HEK293 (cell line): Measurements from ENCODE around the gene C1QL2.

ENCODE experiments used
- CTCF ChIA-PET: fragments of 350-600 bp; formaldehyde crosslinking; extraction: SDS; loops from one replicate; lab custom pipeline; 2021; ENCODE audit warnings: antibody characterized with exemption; lab: Yijun Ruan, JAX
- POLR2A ChIA-PET: fragments of 300-600 bp; formaldehyde crosslinking; extraction: SDS; loops from one replicate; lab custom pipeline; 2020; ENCODE audit warnings: antibody characterized with exemption, inconsistent platforms; lab: Yijun Ruan, JAX
- H3K27ac ChIP-seq: fragments of 200-500 bp; sonication (Bioruptor generic); 2 replicates; pipeline ENCODE4 v1.5.1; 2014; ENCODE audit warnings: low read depth, low read length, control low read depth, inconsistent platforms; ENCODE audit errors: extremely low read depth
- H3K36me3 ChIP-seq, 2 experiments: fragments of 200-500 bp in 1 of 2; sonication (Bioruptor generic) in 1 of 2; 1 replicate in 1 of 2; 2 replicates in 1 of 2; pipeline ENCODE4 v1.5.1; 2014 to 2017; ENCODE audit warnings: inconsistent platforms in 2 of 2, low read length in 2 of 2; ENCODE audit not compliant: control insufficient read depth in 2 of 2, insufficient read depth in 1 of 2
- H3K4me1 ChIP-seq: fragments of 200-500 bp; sonication (Bioruptor generic); 2 replicates; pipeline ENCODE4 v1.5.1; 2014; ENCODE audit warnings: mild to moderate bottlenecking, low read length, inconsistent platforms; ENCODE audit not compliant: control insufficient read depth, insufficient read depth
- H3K4me3 ChIP-seq: 2 replicates; pipeline ENCODE4 v1.5.1; 2011; ENCODE audit warnings: low read depth, mild to moderate bottlenecking, control low read depth, low read length, moderate library complexity
- H3K9me3 ChIP-seq: fragments of 200-500 bp; sonication (Bioruptor generic); 2 replicates; pipeline ENCODE4 v1.5.1; 2014; ENCODE audit warnings: low read depth, low read length, inconsistent platforms; ENCODE audit not compliant: control insufficient read depth, insufficient read depth
- HOXC10 ChIP-seq: sonication (generic); formaldehyde crosslinking; IDR thresholded peaks from 2 replicates; pipeline ENCODE4 v1.8.1; 2023; ENCODE audit warnings: mild to moderate bottlenecking, missing genetic modification reagents
- SP3 ChIP-seq: fragments of 450-650 bp; formaldehyde crosslinking; IDR thresholded peaks from 2 replicates; pipeline ENCODE4 v1.5.1; 2016; ENCODE audit warnings: missing biosample characterization, missing genetic modification characterization
- YY1 ChIP-seq: fragments of 450-650 bp; formaldehyde crosslinking; IDR thresholded peaks from 2 replicates; pipeline ENCODE4 v1.5.1; 2018; ENCODE audit warnings: missing biosample characterization, missing genetic modification characterization
- ZBTB20 ChIP-seq: fragments of 450-650 bp; formaldehyde crosslinking; IDR thresholded peaks from 2 replicates; pipeline ENCODE4 v1.5.1; 2016; ENCODE audit warnings: missing biosample characterization, missing genetic modification characterization
- ZNF155 ChIP-seq: fragments of 450-650 bp; formaldehyde crosslinking; IDR thresholded peaks from 2 replicates; pipeline ENCODE4 v1.5.1; 2016; ENCODE audit warnings: missing biosample characterization, missing genetic modification characterization
- ZNF214 ChIP-seq: fragments of 450-650 bp; formaldehyde crosslinking; IDR thresholded peaks from 2 replicates; pipeline ENCODE4 v1.5.1; 2017; ENCODE audit warnings: missing biosample characterization, mild to moderate bottlenecking, missing genetic modification characterization, borderline replicate concordance
- ZNF555 ChIP-seq: fragments of 450-650 bp; formaldehyde crosslinking; conservative IDR thresholded peaks from 2 replicates; pipeline ENCODE4 v1.5.1; 2017; ENCODE audit warnings: missing biosample characterization, mild to moderate bottlenecking, missing genetic modification characterization, inconsistent platforms
- ZNF629 ChIP-seq: fragments of 450-650 bp; formaldehyde crosslinking; IDR thresholded peaks from 2 replicates; pipeline ENCODE4 v1.5.1; 2017; ENCODE audit warnings: missing biosample characterization, missing genetic modification characterization
- ZNF658 ChIP-seq: fragments of 450-650 bp; formaldehyde crosslinking; IDR thresholded peaks from 2 replicates; pipeline ENCODE4; 2016; ENCODE audit warnings: missing biosample characterization, missing genetic modification characterization
- ZSCAN16 ChIP-seq: fragments of 450-650 bp; formaldehyde crosslinking; IDR thresholded peaks from 2 replicates; pipeline ENCODE4 v1.5.1; 2016; ENCODE audit warnings: missing biosample characterization, missing genetic modification characterization
- TF ChIP-seq, protein P1 (sequence below): fragments of 450-650 bp; formaldehyde crosslinking; IDR thresholded peaks from 2 replicates; pipeline ENCODE4 v1.5.1; 2016; ENCODE audit warnings: missing biosample characterization, missing genetic modification characterization, low read depth
- TF ChIP-seq, protein P2 (sequence below): fragments of 450-650 bp; formaldehyde crosslinking; IDR thresholded peaks from 2 replicates; pipeline ENCODE4 v1.5.1; 2016; ENCODE audit warnings: missing biosample characterization, missing genetic modification characterization, borderline replicate concordance
- TF ChIP-seq, protein P3 (sequence below): fragments of 450-650 bp; formaldehyde crosslinking; IDR thresholded peaks from 2 replicates; pipeline ENCODE4 v1.5.1; 2016; ENCODE audit warnings: missing biosample characterization, missing genetic modification characterization
- TF ChIP-seq, protein P4 (sequence below): fragments of 450-650 bp; IDR thresholded peaks from 2 replicates; pipeline ENCODE4 v1.5.1; 2018; ENCODE audit warnings: missing biosample characterization, missing genetic modification characterization
- TF ChIP-seq, protein P5 (sequence below): fragments of 450-650 bp; formaldehyde crosslinking; IDR thresholded peaks from 2 replicates; pipeline ENCODE4 v1.5.1; 2017; ENCODE audit warnings: missing biosample characterization, missing genetic modification characterization
- TF ChIP-seq, protein P6 (sequence below): fragments of 450-650 bp; formaldehyde crosslinking; IDR thresholded peaks from 2 replicates; pipeline ENCODE4 v1.5.1; 2016; ENCODE audit warnings: missing biosample characterization, missing genetic modification characterization, borderline replicate concordance

C1QL2 gene

DNA sequence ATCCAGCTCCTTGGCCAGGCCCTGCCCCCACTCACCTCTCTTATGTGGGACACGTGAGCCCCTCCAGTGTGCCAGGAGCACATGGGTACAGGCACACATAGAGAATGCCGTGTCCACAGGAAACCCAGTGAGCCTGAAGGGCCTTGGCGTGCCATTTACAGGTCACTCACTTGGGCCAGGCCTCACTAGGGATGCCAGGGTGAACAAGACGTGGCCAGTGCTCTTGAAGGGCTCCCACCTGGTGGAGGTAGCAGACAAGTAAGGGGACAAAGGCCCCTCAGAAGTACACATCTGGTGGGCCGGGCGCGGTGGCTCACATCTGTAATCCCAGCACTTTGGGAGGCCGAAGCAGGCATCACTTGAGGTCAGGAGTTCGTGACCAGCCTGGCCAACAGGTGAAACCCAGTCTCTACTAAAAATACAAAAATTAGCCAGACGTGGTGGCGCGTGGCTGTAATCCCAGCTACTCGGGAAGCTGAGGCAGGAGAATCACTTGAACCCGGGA, 15.1 kb upstream of the C1QL2 start (continued):
- TF ChIP-seq, protein P1, sequence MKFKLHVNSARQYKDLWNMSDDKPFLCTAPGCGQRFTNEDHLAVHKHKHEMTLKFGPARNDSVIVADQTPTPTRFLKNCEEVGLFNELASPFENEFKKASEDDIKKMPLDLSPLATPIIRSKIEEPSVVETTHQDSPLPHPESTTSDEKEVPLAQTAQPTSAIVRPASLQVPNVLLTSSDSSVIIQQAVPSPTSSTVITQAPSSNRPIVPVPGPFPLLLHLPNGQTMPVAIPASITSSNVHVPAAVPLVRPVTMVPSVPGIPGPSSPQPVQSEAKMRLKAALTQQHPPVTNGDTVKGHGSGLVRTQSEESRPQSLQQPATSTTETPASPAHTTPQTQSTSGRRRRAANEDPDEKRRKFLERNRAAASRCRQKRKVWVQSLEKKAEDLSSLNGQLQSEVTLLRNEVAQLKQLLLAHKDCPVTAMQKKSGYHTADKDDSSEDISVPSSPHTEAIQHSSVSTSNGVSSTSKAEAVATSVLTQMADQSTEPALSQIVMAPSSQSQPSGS (tag by site-specific recombination): no peak
- no peak for TF ChIP-seq ZNF214 (tag by site-specific recombination)
- no peak for TF ChIP-seq ZNF629

DNA sequence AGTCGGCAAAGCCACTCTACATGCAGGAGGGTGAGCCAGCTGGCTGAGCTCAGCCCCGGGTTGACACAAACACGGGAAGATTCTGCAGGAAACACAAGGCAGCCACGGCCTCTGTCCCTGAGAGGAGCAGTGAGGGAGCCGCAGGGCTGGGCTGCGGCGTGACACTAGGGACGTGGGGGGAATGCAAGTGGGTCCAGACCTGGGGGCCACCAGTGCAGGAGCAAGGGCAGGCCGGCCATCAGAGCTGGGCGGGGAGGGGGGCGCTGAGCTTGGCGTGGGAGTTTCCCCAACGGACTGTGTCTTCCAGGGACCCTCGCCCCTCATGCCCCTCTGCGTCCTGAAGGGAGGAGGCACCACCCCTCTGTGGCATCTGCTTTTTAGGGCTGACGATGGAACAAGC, 12.0 kb upstream of the C1QL2 start:
- Histone ChIP-seq H3K27ac (no peak overlapping the region), H3K4me1 (no peaks in the 10 kb centered on the region), H3K36me3 (no peaks in the 10 kb centered on the region), H3K4me3 (no peak overlapping the region), H3K9me3 (no peaks in the 10 kb centered on the region)
- ChIA-PET POLR2A (no interaction called here), CTCF (no interaction called here)
- TF ChIP-seq, protein P2, sequence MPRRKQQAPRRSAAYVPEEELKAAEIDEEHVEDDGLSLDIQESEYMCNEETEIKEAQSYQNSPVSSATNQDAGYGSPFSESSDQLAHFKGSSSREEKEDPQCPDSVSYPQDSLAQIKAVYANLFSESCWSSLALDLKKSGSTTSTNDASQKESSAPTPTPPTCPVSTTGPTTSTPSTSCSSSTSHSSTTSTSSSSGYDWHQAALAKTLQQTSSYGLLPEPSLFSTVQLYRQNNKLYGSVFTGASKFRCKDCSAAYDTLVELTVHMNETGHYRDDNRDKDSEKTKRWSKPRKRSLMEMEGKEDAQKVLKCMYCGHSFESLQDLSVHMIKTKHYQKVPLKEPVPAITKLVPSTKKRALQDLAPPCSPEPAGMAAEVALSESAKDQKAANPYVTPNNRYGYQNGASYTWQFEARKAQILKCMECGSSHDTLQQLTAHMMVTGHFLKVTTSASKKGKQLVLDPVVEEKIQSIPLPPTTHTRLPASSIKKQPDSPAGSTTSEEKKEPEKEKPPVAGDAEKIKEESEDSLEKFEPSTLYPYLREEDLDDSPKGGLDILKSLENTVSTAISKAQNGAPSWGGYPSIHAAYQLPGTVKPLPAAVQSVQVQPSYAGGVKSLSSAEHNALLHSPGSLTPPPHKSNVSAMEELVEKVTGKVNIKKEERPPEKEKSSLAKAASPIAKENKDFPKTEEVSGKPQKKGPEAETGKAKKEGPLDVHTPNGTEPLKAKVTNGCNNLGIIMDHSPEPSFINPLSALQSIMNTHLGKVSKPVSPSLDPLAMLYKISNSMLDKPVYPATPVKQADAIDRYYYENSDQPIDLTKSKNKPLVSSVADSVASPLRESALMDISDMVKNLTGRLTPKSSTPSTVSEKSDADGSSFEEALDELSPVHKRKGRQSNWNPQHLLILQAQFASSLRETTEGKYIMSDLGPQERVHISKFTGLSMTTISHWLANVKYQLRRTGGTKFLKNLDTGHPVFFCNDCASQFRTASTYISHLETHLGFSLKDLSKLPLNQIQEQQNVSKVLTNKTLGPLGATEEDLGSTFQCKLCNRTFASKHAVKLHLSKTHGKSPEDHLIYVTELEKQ (tag by site-specific recombination): no peak
- TF ChIP-seq, protein P3, sequence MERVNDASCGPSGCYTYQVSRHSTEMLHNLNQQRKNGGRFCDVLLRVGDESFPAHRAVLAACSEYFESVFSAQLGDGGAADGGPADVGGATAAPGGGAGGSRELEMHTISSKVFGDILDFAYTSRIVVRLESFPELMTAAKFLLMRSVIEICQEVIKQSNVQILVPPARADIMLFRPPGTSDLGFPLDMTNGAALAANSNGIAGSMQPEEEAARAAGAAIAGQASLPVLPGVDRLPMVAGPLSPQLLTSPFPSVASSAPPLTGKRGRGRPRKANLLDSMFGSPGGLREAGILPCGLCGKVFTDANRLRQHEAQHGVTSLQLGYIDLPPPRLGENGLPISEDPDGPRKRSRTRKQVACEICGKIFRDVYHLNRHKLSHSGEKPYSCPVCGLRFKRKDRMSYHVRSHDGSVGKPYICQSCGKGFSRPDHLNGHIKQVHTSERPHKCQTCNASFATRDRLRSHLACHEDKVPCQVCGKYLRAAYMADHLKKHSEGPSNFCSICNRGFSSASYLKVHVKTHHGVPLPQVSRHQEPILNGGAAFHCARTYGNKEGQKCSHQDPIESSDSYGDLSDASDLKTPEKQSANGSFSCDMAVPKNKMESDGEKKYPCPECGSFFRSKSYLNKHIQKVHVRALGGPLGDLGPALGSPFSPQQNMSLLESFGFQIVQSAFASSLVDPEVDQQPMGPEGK: no peak
- TF ChIP-seq ZNF214 (tag by site-specific recombination) (no peak), ZSCAN16 (tag by site-specific recombination) (no peak), ZNF658 (tag by site-specific recombination) (no peak), HOXC10 (CRISPR knock-in tag) (no peak), YY1 (tag by site-specific recombination) (no peak), ZBTB20 (no peak), ZNF155 (no peak), SP3 (no peak), ZNF555 (tag by site-specific recombination) (no peak)
- TF ChIP-seq, protein P4, sequence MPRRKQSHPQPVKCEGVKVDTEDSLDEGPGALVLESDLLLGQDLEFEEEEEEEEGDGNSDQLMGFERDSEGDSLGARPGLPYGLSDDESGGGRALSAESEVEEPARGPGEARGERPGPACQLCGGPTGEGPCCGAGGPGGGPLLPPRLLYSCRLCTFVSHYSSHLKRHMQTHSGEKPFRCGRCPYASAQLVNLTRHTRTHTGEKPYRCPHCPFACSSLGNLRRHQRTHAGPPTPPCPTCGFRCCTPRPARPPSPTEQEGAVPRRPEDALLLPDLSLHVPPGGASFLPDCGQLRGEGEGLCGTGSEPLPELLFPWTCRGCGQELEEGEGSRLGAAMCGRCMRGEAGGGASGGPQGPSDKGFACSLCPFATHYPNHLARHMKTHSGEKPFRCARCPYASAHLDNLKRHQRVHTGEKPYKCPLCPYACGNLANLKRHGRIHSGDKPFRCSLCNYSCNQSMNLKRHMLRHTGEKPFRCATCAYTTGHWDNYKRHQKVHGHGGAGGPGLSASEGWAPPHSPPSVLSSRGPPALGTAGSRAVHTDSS (tag by site-specific recombination): no peak
- TF ChIP-seq, protein P5, sequence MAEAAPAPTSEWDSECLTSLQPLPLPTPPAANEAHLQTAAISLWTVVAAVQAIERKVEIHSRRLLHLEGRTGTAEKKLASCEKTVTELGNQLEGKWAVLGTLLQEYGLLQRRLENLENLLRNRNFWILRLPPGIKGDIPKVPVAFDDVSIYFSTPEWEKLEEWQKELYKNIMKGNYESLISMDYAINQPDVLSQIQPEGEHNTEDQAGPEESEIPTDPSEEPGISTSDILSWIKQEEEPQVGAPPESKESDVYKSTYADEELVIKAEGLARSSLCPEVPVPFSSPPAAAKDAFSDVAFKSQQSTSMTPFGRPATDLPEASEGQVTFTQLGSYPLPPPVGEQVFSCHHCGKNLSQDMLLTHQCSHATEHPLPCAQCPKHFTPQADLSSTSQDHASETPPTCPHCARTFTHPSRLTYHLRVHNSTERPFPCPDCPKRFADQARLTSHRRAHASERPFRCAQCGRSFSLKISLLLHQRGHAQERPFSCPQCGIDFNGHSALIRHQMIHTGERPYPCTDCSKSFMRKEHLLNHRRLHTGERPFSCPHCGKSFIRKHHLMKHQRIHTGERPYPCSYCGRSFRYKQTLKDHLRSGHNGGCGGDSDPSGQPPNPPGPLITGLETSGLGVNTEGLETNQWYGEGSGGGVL (tag by site-specific recombination): no peak
- TF ChIP-seq, protein P6, sequence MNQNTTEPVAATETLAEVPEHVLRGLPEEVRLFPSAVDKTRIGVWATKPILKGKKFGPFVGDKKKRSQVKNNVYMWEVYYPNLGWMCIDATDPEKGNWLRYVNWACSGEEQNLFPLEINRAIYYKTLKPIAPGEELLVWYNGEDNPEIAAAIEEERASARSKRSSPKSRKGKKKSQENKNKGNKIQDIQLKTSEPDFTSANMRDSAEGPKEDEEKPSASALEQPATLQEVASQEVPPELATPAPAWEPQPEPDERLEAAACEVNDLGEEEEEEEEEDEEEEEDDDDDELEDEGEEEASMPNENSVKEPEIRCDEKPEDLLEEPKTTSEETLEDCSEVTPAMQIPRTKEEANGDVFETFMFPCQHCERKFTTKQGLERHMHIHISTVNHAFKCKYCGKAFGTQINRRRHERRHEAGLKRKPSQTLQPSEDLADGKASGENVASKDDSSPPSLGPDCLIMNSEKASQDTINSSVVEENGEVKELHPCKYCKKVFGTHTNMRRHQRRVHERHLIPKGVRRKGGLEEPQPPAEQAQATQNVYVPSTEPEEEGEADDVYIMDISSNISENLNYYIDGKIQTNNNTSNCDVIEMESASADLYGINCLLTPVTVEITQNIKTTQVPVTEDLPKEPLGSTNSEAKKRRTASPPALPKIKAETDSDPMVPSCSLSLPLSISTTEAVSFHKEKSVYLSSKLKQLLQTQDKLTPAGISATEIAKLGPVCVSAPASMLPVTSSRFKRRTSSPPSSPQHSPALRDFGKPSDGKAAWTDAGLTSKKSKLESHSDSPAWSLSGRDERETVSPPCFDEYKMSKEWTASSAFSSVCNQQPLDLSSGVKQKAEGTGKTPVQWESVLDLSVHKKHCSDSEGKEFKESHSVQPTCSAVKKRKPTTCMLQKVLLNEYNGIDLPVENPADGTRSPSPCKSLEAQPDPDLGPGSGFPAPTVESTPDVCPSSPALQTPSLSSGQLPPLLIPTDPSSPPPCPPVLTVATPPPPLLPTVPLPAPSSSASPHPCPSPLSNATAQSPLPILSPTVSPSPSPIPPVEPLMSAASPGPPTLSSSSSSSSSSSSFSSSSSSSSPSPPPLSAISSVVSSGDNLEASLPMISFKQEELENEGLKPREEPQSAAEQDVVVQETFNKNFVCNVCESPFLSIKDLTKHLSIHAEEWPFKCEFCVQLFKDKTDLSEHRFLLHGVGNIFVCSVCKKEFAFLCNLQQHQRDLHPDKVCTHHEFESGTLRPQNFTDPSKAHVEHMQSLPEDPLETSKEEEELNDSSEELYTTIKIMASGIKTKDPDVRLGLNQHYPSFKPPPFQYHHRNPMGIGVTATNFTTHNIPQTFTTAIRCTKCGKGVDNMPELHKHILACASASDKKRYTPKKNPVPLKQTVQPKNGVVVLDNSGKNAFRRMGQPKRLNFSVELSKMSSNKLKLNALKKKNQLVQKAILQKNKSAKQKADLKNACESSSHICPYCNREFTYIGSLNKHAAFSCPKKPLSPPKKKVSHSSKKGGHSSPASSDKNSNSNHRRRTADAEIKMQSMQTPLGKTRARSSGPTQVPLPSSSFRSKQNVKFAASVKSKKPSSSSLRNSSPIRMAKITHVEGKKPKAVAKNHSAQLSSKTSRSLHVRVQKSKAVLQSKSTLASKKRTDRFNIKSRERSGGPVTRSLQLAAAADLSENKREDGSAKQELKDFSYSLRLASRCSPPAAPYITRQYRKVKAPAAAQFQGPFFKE: no peak
- TF ChIP-seq, protein P1 (tag by site-specific recombination): no peak
